ENCODE measurements around the gene ATRN. TPM values are rescaled to one million over a fixed set of nuclear protein-coding genes. Genes with fewer than 3 reads are reported as not detected.

ATRN gene
- polyA plus RNA-seq, 1 experiment, result 59.7 TPM

DNA sequence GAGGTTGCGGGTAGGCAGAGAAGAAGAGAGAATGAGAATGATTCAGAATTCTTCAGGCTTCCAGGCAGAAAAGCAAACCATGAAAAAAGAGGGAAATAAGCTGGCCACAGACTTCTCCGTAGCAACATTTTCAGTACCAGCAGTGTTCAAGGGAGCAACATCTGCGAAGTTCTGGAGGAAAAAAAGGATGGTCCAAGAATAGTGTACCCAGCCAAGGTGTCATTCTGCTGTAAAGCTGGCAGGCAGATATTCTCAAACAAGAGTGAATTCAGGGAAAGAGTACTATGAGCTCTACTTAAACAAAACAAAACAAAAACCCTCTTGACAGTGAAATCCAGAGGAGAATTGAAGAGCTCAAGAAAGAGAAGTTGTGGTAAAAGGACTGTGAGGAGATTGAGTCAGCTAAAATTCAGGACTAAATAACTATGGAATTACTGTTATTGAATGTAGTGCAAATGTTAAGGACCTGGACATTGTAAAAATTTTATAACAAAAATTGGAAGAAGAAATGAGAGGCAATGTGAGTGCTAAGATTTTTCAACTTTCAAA, 86.5 kb downstream of the ATRN start:
- no peaks in the 10 kb centered on the region for H3K9me3 ChIP-seq (ENCODE audit: control insufficient read depth, insufficient read depth, low read length)
- ChIA-PET CTCF (no interaction called here), POLR2A (interaction anchor here (0.9 kb wide), 1 partner anchor 13 kb away, joined by 3 read pairs; no protein-coding TSS in a partner anchor)
- no peak overlapping the region for H3K4me3 ChIP-seq (ENCODE audit: low read depth, low read length)
- no peak overlapping the region for H3K27ac ChIP-seq (ENCODE audit: low read depth, low read length)
- no peak for TF ChIP-seq CTCF (IDR thresholded peaks at IDR 0.05; ENCODE audit: low read depth, low read length)
- DNase-seq (ENCODE audit: low read depth, low spot score), result no peak
- H3K27me3 ChIP-seq (ENCODE audit: control insufficient read depth, insufficient read depth, low read length), result no peaks in the 10 kb centered on the region

GRCh38 chr20:3559231-3559630, 88.4 kb downstream of the ATRN start:
- POLR2A ChIA-PET, result no interaction called here
- no peak for DNase-seq (ENCODE audit: low read depth, low spot score)

GRCh38 chr20:3559637-3560036, 88.8 kb downstream of the ATRN start:
- DNase-seq (ENCODE audit: low read depth, low spot score), result no peak
- Histone ChIP-seq H3K27me3 (ENCODE audit: control insufficient read depth, insufficient read depth, low read length) (no peaks in the 10 kb centered on the region), H3K4me3 (ENCODE audit: low read depth, low read length) (no peak overlapping the region), H3K9me3 (ENCODE audit: control insufficient read depth, insufficient read depth, low read length) (no peaks in the 10 kb centered on the region), H3K27ac (ENCODE audit: low read depth, low read length) (no peak overlapping the region)
- CTCF ChIA-PET, result interaction anchor here (0.5 to 0.9 kb wide), 2 partner anchors 86 to 506 kb away, joined by 3 read pairs; no protein-coding TSS in a partner anchor
- no peak for TF ChIP-seq CTCF (IDR thresholded peaks at IDR 0.05; ENCODE audit: low read depth, low read length)
- POLR2A ChIA-PET, result no interaction called here

More at GRCh38 chr20:3559231-3559630, 88.4 kb downstream of the ATRN start:
- TF ChIP-seq CTCF (IDR thresholded peaks at IDR 0.05; ENCODE audit: low read depth, low read length), result no peak
- H3K9me3 ChIP-seq (ENCODE audit: control insufficient read depth, insufficient read depth, low read length), result no peaks in the 10 kb centered on the region
- H3K27ac ChIP-seq (ENCODE audit: low read depth, low read length), result no peak overlapping the region
- CTCF ChIA-PET, result interaction anchor here (0.5 to 0.9 kb wide), 2 partner anchors 86 to 506 kb away, joined by 3 read pairs; no protein-coding TSS in a partner anchor
- no peak overlapping the region for H3K4me3 ChIP-seq (ENCODE audit: low read depth, low read length)
- no peaks in the 10 kb centered on the region for H3K27me3 ChIP-seq (ENCODE audit: control insufficient read depth, insufficient read depth, low read length)

DNA sequence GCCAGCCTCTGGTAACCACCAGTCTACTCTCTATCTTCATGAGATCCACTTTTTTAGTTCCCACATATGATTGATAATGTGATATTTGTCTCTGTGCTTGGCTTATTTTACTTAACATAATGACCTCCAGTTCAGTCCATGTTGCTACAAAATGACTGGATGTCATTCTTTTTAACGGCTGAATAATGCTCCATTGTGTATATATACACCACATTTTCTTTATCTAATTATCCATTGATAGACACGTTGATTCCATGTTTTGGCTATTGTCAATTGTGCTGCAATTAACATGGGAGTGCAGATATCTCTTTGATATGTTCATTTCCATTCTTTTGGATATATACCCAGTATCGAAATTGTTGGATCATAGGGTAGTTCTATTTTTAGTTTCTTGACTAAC, 89.3 kb downstream of the ATRN start:
- ChIA-PET CTCF (no interaction called here), POLR2A (no interaction called here)
- no peak for DNase-seq (ENCODE audit: low read depth, low spot score)
- Histone ChIP-seq H3K9me3 (ENCODE audit: control insufficient read depth, insufficient read depth, low read length) (no peaks in the 10 kb centered on the region), H3K27me3 (ENCODE audit: control insufficient read depth, insufficient read depth, low read length) (no peaks in the 10 kb centered on the region), H3K4me3 (ENCODE audit: low read depth, low read length) (no peak overlapping the region), H3K27ac (ENCODE audit: low read depth, low read length) (no peak overlapping the region)
- TF ChIP-seq CTCF (IDR thresholded peaks at IDR 0.05; ENCODE audit: low read depth, low read length), result no peak

DNA sequence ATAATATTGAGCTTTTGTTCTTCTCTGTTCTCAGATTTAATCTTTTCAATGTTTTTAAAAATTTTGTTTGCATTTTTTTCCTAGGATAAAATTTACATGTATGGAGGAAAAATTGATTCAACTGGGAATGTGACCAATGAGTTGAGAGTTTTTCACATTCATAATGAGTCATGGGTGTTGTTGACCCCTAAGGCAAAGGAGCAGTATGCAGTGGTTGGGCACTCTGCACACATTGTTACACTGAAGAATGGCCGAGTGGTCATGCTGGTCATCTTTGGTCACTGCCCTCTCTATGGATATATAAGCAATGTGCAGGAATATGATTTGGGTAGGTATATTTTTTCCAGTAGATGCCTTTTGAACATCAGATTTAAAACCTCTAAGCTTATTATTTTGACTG, 89.8 kb downstream of the ATRN start:
- no peaks in the 10 kb centered on the region for H3K9me3 ChIP-seq (ENCODE audit: control insufficient read depth, insufficient read depth, low read length)
- POLR2A ChIA-PET, result no interaction called here
- TF ChIP-seq CTCF (IDR thresholded peaks at IDR 0.05; ENCODE audit: low read depth, low read length), result no peak
- CTCF ChIA-PET, result no interaction called here
- no peak overlapping the region for H3K4me3 ChIP-seq (ENCODE audit: low read depth, low read length)
- H3K27ac ChIP-seq (ENCODE audit: low read depth, low read length), result no peak overlapping the region
- H3K27me3 ChIP-seq (ENCODE audit: control insufficient read depth, insufficient read depth, low read length), result no peaks in the 10 kb centered on the region
- no peak for DNase-seq (ENCODE audit: low read depth, low spot score)

Measured in AG04450 (cell line).